ENCODE results near the gene KMT2A.
A peak's percentile ranks its signal among the peaks of the same experiment; 100 is the strongest.
"Not testable (repeated sequence)": the region's sequence is repeated elsewhere in the genome, so short reads cannot be mapped to it uniquely, and the experiment has no call there.

Gene KMT2A

DNA sequence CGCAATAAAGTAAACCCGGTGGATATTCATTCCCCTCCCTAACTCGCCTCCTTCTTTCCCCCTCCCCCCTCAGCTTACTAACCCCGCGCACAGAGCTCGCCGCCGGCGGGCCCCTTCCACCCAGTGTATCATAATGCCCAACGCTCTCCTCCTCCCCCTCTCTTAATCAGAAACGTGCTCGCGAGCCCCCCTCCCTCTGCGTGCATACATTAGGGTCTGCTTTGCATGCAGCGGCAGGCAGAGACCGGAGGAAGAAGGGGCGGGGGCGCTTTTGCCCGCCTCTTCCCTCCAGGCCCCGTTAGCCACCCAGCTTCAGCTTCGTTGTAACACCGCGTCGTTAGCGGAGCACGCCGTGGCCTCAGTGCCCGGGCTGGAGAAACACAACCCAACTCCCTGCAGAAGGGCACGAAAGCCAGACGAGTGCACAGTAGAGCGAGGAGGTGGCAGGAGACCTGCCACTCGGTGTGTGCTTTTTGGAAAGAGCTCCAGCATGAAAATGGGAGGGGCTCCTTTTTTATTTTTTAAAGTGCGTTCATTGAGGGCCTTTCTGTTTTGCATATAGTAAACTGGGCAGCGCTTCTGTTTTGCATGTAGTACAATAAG, 901 bp upstream of the KMT2A start:
- peak in 1 of 2 experiments; percentile 57 for DNase-seq

GRCh38 chr11:118436639-118437207, 431 bp downstream of the KMT2A start:
- no peak for DNase-seq

GRCh38 chr11:118437208-118438125, 1.2 kb downstream of the KMT2A start:
- peak in 1 of 2 experiments; percentile 22 for DNase-seq

DNA sequence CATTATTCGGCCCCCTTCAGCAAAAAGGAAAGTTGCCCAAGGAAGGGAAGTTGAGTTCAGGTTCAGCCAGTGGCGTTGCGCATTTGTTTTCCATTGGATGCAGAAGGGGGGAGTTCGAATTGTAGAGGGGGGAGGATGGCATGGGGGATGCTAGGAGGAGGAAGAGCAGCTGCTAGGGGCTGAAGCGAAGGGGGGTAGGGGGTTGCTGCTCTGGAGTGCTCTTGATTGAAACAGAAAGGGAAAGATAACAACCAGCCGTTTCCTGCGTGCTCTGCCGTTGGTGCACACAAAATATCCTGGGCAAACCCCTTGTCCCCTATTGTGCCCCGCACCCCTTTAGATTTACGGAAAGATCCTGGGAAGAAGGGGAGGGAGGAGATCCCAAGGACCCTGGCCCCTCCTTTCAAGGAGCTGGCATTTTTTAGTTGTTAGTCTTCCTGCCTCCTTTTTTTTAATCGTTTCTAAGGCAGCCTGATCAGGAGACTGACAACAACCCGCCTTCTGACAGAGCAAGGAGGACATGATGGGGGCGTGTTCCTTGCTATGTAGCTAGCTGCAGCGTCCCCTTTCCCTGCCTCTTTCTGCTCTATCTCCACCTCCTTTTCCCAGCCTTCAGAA, 2.1 kb downstream of the KMT2A start:
- peak; percentile 23 to 75 for DNase-seq

GRCh38 chr11:118439646-118440045, 3.4 kb downstream of the KMT2A start:
- DNase-seq: no peak

DNA sequence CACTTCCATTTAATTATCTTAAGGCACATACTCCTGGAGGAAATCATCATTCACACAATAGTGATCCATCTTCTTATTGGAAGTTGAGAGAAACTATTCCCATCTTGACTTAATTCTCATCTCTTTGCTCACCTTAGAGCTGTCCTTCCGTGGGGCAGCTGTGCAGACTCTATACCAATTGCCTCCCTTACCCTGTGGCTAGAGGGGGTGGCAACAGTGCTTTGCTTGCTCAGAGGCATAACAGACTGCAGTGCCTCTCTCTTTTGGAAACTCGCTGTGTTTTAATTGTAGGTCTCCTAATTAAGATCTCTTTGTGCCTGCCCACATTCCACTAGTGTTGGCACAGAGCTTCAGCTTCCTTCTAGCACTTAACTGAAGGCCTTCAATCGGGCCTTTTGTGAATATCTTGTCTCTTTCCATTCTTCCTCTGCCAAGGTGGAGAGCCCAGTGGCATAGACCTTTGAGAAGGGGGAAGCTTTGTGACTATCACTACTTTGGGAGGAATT, 5.5 kb downstream of the KMT2A start:
- no peak for DNase-seq

- no peak for DNase-seq
These were observed 6.0 kb downstream of the KMT2A start for GRCh38 chr11:118442301-118442700.

GRCh38 chr11:118442908-118443589, 6.8 kb downstream of the KMT2A start:
- DNase-seq: no peak

GRCh38 chr11:118443590-118444218, 7.4 kb downstream of the KMT2A start:
- DNase-seq: no peak

DNA sequence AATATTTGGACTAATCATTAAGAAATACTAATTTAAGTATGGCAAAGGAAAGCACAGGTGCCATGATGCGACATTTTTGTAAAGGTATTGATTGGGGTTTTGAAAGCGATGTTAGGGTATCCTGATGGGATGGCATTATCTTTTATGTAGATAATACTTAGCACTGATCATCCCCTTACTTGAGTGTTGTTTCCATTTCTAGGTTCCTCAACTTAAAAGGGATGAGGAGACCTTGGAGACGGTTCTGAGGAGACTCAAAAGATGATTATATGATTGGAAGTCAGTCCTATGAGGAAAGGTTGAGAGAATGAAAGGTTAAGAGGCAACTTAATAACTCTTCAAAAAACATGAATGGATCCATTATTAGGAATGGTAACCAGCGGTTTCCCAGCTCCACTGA, 11.1 kb downstream of the KMT2A start:
- no peak for DNase-seq

- no peak for DNase-seq
These were observed 12.0 kb downstream of the KMT2A start for GRCh38 chr11:118448294-118448693.

- DNase-seq: no peak
These were observed 13.1 kb downstream of the KMT2A start for GRCh38 chr11:118449316-118449918.

GRCh38 chr11:118450451-118450850, 14.2 kb downstream of the KMT2A start:
- no peak for DNase-seq

DNA sequence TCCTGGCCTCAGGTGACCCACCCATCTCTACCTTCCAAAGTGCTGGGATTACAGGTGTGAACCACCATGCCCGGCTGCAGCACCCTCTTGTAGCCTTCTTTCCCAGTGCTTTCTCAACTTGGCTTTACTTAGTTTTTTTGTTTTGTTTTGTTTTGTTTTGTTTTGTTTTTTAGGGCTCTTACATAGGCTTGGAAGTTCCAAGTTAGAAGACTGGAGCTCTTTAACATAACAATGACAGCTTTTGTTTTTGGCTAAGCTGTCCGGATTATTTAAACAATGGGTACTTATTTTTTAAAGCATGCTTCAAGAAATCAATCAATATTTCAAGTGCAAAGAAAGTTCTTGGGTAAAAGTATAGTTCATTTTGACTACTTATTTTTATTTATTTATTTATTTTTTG, 25.9 kb downstream of the KMT2A start:
- no peak for DNase-seq

GRCh38 chr11:118468968-118469367, 32.7 kb downstream of the KMT2A start:
- not testable (repeated sequence) for DNase-seq

DNA sequence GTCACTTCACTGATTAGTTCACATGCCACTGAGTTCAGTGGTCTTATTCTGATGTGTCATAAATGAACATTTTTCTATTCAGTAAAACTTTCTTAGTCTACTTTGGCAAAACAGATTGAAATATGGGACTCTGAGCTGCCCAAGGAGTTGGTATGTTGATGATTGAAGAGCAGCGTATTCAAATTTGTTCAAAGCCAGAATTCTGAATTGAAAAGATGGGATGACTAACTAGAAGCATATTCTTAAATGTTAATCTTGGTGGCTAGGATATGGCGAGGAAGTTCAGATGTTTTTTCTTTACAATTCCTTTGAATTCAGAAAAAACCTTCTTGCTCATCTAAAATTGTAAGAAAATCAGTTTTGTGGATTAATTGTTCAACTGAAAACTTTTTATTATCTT, 34.7 kb downstream of the KMT2A start:
- DNase-seq: no peak

GRCh38 chr11:118473537-118473936, 37.2 kb downstream of the KMT2A start:
- DNase-seq: no peak

- DNase-seq: no peak
These were observed 40.4 kb downstream of the KMT2A start for GRCh38 chr11:118476676-118477075.

DNA sequence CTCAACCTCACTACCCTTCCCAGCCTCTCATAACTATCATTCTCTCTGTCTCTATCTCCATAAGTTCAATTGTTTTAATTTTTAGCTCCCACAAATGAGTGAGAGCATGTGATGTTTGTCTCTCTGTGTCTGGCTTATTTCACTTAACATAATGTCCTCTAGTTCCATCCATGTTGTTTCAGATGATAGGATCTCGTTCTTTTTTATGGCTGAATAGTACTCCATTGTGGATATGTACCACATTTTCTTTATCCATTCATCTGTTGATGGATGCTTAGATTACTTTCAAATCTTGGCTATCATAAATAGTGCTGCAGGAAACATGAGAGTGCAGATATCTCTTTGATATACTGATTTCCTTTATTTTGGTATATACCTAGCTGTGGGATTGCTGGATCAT, 44.9 kb downstream of the KMT2A start:
- DNase-seq: not testable (repeated sequence)

DNA sequence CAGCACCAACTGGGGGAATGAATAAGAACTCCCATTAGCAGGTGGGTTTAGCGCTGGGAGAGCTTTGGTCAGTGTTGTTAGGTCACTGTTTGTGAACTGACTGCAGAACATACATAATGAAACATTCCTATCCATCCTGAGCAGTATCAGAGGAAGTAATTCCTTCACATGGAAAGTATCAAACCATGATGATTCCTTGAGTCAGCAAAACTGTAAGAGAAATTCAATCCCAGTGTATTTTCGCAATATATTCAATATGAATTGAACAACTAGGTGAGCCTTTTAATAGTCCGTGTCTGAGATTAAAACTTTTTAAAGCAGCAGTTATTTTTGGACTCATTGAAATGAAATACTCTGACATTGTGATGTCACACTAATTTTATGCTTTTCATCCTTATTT, 48.1 kb downstream of the KMT2A start:
- DNase-seq: no peak

DNA sequence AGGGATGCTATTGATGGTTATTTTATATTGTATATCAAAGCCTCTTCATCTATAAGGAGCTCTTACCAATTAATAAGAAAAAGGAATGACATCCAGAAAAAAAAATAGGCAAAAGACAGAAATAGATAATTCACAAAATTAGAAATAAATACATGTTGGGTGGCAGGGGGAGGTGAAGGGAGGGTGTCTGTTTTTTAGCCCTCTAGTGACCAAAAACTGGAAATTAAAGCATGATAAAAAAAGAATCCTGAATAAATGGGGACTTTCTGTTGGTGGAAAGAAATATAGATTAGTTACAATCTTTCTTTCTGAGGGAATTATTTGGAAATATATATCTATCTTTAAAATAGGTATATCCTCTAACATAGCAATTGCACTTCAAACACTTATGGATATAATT, 49.0 kb downstream of the KMT2A start:
- DNase-seq: no peak
